ENCODE results near the gene GNPTAB. TPM values are rescaled to one million over a fixed set of nuclear protein-coding genes. Genes with fewer than 3 reads are reported as not detected.

The GNPTAB gene
- total RNA-seq, 1 donor from 2014 or later: 59.2 TPM

DNA sequence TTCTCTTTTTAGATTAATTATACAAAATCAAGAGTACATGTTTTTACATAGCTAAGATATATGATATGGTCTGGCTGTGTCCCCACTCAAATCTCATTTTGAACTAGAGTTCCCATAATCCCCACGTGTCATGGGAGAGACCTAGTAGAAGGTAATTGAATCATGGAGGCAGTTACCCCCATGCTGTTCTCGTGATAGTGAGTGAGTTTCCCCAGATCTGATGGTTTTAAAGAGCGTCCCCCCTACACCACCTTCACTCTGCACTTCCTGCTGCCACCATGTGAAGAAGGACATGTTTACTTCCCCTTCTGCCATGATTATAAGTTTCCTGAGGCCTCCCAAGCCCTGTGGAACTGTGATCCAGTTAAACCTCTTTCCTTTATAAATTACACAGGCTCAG, 25.2 kb upstream of the GNPTAB start:
- DNase-seq (no peak), ATAC-seq (no peak)
- Histone ChIP-seq H3K36me3 (no peaks in the 10 kb centered on the region), H3K27me3 (ENCODE audit: low read depth) (no peaks in the 10 kb centered on the region), H3K4me3 (no peak overlapping the region), H3K4me1 (peaks cover 32% of the 10 kb centered on the region), H3K27ac (no peak overlapping the region), H3K9me3 (no peaks in the 10 kb centered on the region)
- intact Hi-C loops (cut with DNase I): no loop called here
- TF ChIP-seq, protein P1, sequence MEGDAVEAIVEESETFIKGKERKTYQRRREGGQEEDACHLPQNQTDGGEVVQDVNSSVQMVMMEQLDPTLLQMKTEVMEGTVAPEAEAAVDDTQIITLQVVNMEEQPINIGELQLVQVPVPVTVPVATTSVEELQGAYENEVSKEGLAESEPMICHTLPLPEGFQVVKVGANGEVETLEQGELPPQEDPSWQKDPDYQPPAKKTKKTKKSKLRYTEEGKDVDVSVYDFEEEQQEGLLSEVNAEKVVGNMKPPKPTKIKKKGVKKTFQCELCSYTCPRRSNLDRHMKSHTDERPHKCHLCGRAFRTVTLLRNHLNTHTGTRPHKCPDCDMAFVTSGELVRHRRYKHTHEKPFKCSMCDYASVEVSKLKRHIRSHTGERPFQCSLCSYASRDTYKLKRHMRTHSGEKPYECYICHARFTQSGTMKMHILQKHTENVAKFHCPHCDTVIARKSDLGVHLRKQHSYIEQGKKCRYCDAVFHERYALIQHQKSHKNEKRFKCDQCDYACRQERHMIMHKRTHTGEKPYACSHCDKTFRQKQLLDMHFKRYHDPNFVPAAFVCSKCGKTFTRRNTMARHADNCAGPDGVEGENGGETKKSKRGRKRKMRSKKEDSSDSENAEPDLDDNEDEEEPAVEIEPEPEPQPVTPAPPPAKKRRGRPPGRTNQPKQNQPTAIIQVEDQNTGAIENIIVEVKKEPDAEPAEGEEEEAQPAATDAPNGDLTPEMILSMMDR (IDR thresholded peaks at IDR 0.05): no peak

GRCh38 chr12:101855364-101855884, 24.7 kb upstream of the GNPTAB start:
- Histone ChIP-seq H3K4me3 (no peak overlapping the region), H3K4me1 (peaks cover 28% of the 10 kb centered on the region), H3K27ac (no peak overlapping the region), H3K9me3 (no peaks in the 10 kb centered on the region), H3K27me3 (ENCODE audit: low read depth) (no peaks in the 10 kb centered on the region), H3K36me3 (no peaks in the 10 kb centered on the region)
- TF ChIP-seq, protein P1 (IDR thresholded peaks at IDR 0.05): no peak
- no peak for ATAC-seq
- DNase-seq: no peak
- intact Hi-C loops (cut with DNase I): no loop called here

DNA sequence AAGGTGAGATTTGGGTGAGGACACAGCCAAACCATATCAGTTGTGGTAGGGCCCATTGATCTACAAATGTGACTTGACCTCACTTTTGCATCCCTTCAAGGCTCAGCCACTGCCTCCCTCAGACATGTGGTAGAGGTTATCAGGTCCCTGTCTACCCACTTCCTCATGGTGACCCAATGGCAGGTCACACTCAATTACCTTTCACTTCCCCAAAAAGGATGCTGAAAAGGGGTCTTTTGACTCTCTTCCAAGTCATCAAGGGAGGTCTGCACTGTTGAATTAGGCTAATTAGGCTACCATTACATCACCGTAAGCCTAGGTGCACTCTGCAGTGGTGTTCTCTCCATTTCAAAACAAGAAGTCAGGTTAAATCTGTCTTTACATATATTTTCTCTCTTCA, 24.0 kb upstream of the GNPTAB start:
- peak in 1 of 2 donors; percentile 21 for ATAC-seq
- H3K27ac ChIP-seq: no peak overlapping the region
- H3K36me3 ChIP-seq: no peaks in the 10 kb centered on the region
- H3K4me3 ChIP-seq: no peak overlapping the region
- H3K4me1 ChIP-seq: peaks cover 21% of the 10 kb centered on the region
- no peaks in the 10 kb centered on the region for H3K9me3 ChIP-seq
- TF ChIP-seq, protein P1 (IDR thresholded peaks at IDR 0.05): no peak
- no peak for DNase-seq
- intact Hi-C loops (cut with DNase I): no loop called here
- no peaks in the 10 kb centered on the region for H3K27me3 ChIP-seq (ENCODE audit: low read depth)

- H3K27ac ChIP-seq: no peak overlapping the region
- TF ChIP-seq, protein P1 (IDR thresholded peaks at IDR 0.05): no peak
- no peak for ATAC-seq
- peaks cover 13% of the 10 kb centered on the region for H3K4me1 ChIP-seq
- H3K4me3 ChIP-seq: no peak overlapping the region
- no peaks in the 10 kb centered on the region for H3K27me3 ChIP-seq (ENCODE audit: low read depth)
- no peaks in the 10 kb centered on the region for H3K36me3 ChIP-seq
- intact Hi-C loops (cut with DNase I): no loop called here
- no peak for DNase-seq
- H3K9me3 ChIP-seq: no peaks in the 10 kb centered on the region
These were observed 22.2 kb upstream of the GNPTAB start for GRCh38 chr12:101852998-101853397.

DNA sequence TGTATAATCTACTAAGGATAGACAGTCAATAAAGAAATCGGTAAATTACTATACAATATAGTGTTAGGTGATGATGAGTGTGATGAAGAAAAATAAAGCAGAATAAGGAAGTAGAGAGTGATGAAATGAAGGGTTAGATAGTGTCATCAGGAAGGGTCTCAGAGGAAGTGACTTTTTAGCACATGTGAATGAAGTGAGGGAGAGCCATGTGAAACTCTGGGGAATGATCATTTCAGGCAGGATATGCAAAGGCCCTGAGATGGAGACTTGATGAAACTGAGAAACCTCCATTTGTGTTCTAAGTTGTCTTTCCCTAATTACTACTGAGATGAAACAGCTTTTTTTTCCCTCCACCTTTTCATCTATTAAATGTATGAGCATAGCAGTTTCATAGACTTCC, 19.4 kb upstream of the GNPTAB start:
- DNase-seq (no peak), ATAC-seq (peak in 1 of 2 donors; percentile 37)
- no peaks in the 10 kb centered on the region for H3K4me1 ChIP-seq
- intact Hi-C loops (cut with DNase I): no loop called here
- H3K4me3 ChIP-seq: no peak overlapping the region
- no peaks in the 10 kb centered on the region for H3K9me3 ChIP-seq
- TF ChIP-seq, protein P1 (IDR thresholded peaks at IDR 0.05): no peak
- H3K27ac ChIP-seq: no peak overlapping the region
- H3K27me3 ChIP-seq (ENCODE audit: low read depth): no peaks in the 10 kb centered on the region
- H3K36me3 ChIP-seq: no peaks in the 10 kb centered on the region

GRCh38 chr12:101847325-101847724, 16.6 kb upstream of the GNPTAB start:
- Histone ChIP-seq H3K27ac (no peak overlapping the region), H3K27me3 (ENCODE audit: low read depth) (no peaks in the 10 kb centered on the region), H3K4me3 (no peak overlapping the region), H3K36me3 (no peaks in the 10 kb centered on the region), H3K4me1 (no peaks in the 10 kb centered on the region), H3K9me3 (no peaks in the 10 kb centered on the region)
- intact Hi-C loops (cut with DNase I): no loop called here
- no peak for ATAC-seq
- DNase-seq: no peak
- TF ChIP-seq, protein P1 (IDR thresholded peaks at IDR 0.05): no peak
